Esophagus muscularis mucosa (tissue), 3 donors: ENCODE results near the gene TENT4B.

ENCODE experiments used
- CTCF ChIP-seq, 3 experiments: fragments of 200-600 bp in 2 of 3; fragments of 450-650 bp in 1 of 3; sonication (generic) in 2 of 3; IDR thresholded peaks; one replicate each; pipeline ENCODE4 v1.5.1; 2017 to 2019; ENCODE audit warnings: antibody characterized with exemption in 3 of 3, mild to moderate bottlenecking in 2 of 3, moderate library complexity in 1 of 3
- POLR2AphosphoS5 ChIP-seq, 2 donors: sonication (generic); formaldehyde crosslinking; IDR thresholded peaks; one replicate each; pipeline ENCODE4 v1.6.1; 2017; ENCODE audit warnings: antibody characterized with exemption in 2 of 2

GRCh38 chr16:50139580-50139979 lies 13.5 kb upstream of the TENT4B start:
- TF ChIP-seq CTCF (IDR thresholded peaks at IDR 0.05) (no peak), POLR2AphosphoS5 (IDR thresholded peaks at IDR 0.05) (no peak)
